ENCODE data around the gene TEX14.

Gene TEX14

GRCh38 chr17:58691701-58692238 is at the start of gene TEX14:
TSS of gene TEX14 (minus strand) at chr17:58692045. CDS start at chr17:58652001, 40,044 bp downstream.
- DNase-seq (ENCODE audit: insufficient read length, low spot score) (peak; percentile 45), FAIRE-seq (no peak)
- TF ChIP-seq, protein P1, sequence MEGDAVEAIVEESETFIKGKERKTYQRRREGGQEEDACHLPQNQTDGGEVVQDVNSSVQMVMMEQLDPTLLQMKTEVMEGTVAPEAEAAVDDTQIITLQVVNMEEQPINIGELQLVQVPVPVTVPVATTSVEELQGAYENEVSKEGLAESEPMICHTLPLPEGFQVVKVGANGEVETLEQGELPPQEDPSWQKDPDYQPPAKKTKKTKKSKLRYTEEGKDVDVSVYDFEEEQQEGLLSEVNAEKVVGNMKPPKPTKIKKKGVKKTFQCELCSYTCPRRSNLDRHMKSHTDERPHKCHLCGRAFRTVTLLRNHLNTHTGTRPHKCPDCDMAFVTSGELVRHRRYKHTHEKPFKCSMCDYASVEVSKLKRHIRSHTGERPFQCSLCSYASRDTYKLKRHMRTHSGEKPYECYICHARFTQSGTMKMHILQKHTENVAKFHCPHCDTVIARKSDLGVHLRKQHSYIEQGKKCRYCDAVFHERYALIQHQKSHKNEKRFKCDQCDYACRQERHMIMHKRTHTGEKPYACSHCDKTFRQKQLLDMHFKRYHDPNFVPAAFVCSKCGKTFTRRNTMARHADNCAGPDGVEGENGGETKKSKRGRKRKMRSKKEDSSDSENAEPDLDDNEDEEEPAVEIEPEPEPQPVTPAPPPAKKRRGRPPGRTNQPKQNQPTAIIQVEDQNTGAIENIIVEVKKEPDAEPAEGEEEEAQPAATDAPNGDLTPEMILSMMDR (IDR thresholded peaks at IDR 0.05; ENCODE audit: insufficient read depth, missing control alignments) = no peak

- TF ChIP-seq, protein P1 (IDR thresholded peaks at IDR 0.05; ENCODE audit: insufficient read depth, missing control alignments) = no peak
- DNase-seq (ENCODE audit: insufficient read length, low spot score) (no peak), FAIRE-seq (no peak)
Observed at GRCh38 chr17:58741121-58741625, 49.3 kb upstream of the TEX14 start.

GRCh38 chr17:58734811-58735210 is 43.0 kb upstream of the TEX14 start:
- TF ChIP-seq, protein P1 (IDR thresholded peaks at IDR 0.05; ENCODE audit: insufficient read depth, missing control alignments) = no peak
- DNase-seq (ENCODE audit: insufficient read length, low spot score) (no peak), FAIRE-seq (no peak)

GRCh38 chr17:58734040-58734439 is 42.2 kb upstream of the TEX14 start:
- DNase-seq (ENCODE audit: insufficient read length, low spot score) = no peak
- no peak for FAIRE-seq
- TF ChIP-seq, protein P1 (IDR thresholded peaks at IDR 0.05; ENCODE audit: insufficient read depth, missing control alignments) = no peak

- no peak for FAIRE-seq
- TF ChIP-seq, protein P1 (IDR thresholded peaks at IDR 0.05; ENCODE audit: insufficient read depth, missing control alignments) = no peak
Observed at GRCh38 chr17:58730937-58731336, 39.1 kb upstream of the TEX14 start.

DNA sequence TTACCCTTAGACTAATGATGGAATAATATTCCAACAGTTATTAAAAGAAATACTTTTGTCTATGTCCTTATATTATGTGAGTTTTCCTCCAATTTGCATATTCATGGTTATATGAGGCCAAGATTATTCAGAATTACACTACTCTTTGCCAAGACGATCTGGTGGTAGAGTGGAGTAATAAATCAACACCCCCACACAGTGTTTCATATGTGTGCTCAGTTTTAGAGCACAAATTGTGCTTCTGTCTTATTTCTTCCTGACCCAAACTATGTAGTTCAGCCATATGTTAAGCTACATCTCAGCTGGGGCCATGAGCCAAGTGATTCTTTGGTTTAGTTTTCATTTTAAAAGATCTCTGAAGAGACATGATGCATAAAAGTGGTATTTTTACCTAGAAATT is 37.0 kb upstream of the TEX14 start:
- no peak for DNase-seq (ENCODE audit: insufficient read length, low spot score)
- TF ChIP-seq, protein P1 (IDR thresholded peaks at IDR 0.05; ENCODE audit: insufficient read depth, missing control alignments) = no peak
- FAIRE-seq = no peak

More at GRCh38 chr17:58730937-58731336, 39.1 kb upstream of the TEX14 start:
- DNase-seq (ENCODE audit: insufficient read length, low spot score) = no peak

DNA sequence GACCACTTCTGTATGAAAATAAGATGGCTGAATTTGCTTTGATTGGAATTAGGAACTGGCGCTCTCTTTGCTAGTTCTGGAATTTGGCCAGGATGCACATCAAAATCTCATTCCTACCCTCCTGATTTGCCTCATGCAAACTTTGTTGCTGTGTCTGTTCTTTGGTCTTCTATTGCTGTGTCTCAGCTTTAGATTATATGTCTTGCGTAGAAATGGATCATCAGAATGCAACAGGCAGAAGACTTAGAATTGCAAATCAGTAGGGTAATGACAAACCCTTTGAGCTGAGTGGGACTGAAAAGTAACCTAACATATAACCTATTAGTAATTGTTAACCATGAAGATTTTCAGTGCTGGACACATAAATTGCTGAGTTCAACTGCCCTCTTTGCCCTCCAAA is 30.9 kb upstream of the TEX14 start:
- DNase-seq (ENCODE audit: insufficient read length, low spot score) (no peak), FAIRE-seq (no peak)
- TF ChIP-seq, protein P1 (IDR thresholded peaks at IDR 0.05; ENCODE audit: insufficient read depth, missing control alignments) = no peak

All from D721Med (cell line).